ENCODE data around the gene TSPAN17. TPM values are rescaled to one million over a fixed set of nuclear protein-coding genes. Genes with fewer than 3 reads are reported as not detected.

The TSPAN17 gene
- total RNA-seq, 1 donor from 2014 or later = 53.9 TPM

- H3K27me3 ChIP-seq (ENCODE audit: control insufficient read depth, insufficient read depth, low read length) = peaks cover 63% of the 10 kb centered on the region
- H3K4me3 ChIP-seq (ENCODE audit: low read depth, low read length) = no peak overlapping the region
- H3K36me3 ChIP-seq (ENCODE audit: control insufficient read depth, insufficient read depth, low read length) = no peaks in the 10 kb centered on the region
- TF ChIP-seq CTCF (IDR thresholded peaks at IDR 0.05; ENCODE audit: insufficient read depth, low read length, poor library complexity, severe bottlenecking) = no peak
- no peak for DNase-seq (ENCODE audit: low read depth)
These were observed 45.7 kb downstream of the TSPAN17 start for GRCh38 chr5:176692839-176693476.

GRCh38 chr5:176693477-176693851 lies 46.2 kb downstream of the TSPAN17 start:
- DNase-seq (ENCODE audit: low read depth) = no peak
- TF ChIP-seq CTCF (IDR thresholded peaks at IDR 0.05; ENCODE audit: insufficient read depth, low read length, poor library complexity, severe bottlenecking) = no peak

GRCh38 chr5:176694146-176694545 lies 46.9 kb downstream of the TSPAN17 start:
- H3K27me3 ChIP-seq (ENCODE audit: control insufficient read depth, insufficient read depth, low read length) = peaks cover 75% of the 10 kb centered on the region
- TF ChIP-seq CTCF (IDR thresholded peaks at IDR 0.05; ENCODE audit: insufficient read depth, low read length, poor library complexity, severe bottlenecking) = no peak
- H3K36me3 ChIP-seq (ENCODE audit: control insufficient read depth, insufficient read depth, low read length) = no peaks in the 10 kb centered on the region
- H3K4me3 ChIP-seq (ENCODE audit: low read depth, low read length) = no peak overlapping the region
- no peak for DNase-seq (ENCODE audit: low read depth)

More at GRCh38 chr5:176693477-176693851, 46.2 kb downstream of the TSPAN17 start:
- no peaks in the 10 kb centered on the region for H3K36me3 ChIP-seq (ENCODE audit: control insufficient read depth, insufficient read depth, low read length)
- H3K27me3 ChIP-seq (ENCODE audit: control insufficient read depth, insufficient read depth, low read length) = peaks cover 68% of the 10 kb centered on the region
- H3K4me3 ChIP-seq (ENCODE audit: low read depth, low read length) = no peak overlapping the region

- TF ChIP-seq CTCF (IDR thresholded peaks at IDR 0.05; ENCODE audit: insufficient read depth, low read length, poor library complexity, severe bottlenecking) = no peak
- DNase-seq (ENCODE audit: low read depth) = no peak
- Histone ChIP-seq H3K4me3 (ENCODE audit: low read depth, low read length) (no peak overlapping the region), H3K36me3 (ENCODE audit: control insufficient read depth, insufficient read depth, low read length) (no peaks in the 10 kb centered on the region), H3K27me3 (ENCODE audit: control insufficient read depth, insufficient read depth, low read length) (peaks cover 73% of the 10 kb centered on the region)
These were observed 47.3 kb downstream of the TSPAN17 start for GRCh38 chr5:176694631-176695030.

- Histone ChIP-seq H3K36me3 (ENCODE audit: control insufficient read depth, insufficient read depth, low read length) (no peaks in the 10 kb centered on the region), H3K27me3 (ENCODE audit: control insufficient read depth, insufficient read depth, low read length) (peaks cover 75% of the 10 kb centered on the region), H3K4me3 (ENCODE audit: low read depth, low read length) (no peak overlapping the region)
- TF ChIP-seq CTCF (IDR thresholded peaks at IDR 0.05; ENCODE audit: insufficient read depth, low read length, poor library complexity, severe bottlenecking) = no peak
- no peak for DNase-seq (ENCODE audit: low read depth)
These were observed 47.8 kb downstream of the TSPAN17 start for GRCh38 chr5:176695073-176695472.
